OCI-LY7 (cell line): ENCODE data around the gene CEP164. TPM values are rescaled to one million over a fixed set of nuclear protein-coding genes. Genes with fewer than 3 reads are reported as not detected.

Experiments
- BruUV-seq: library from RNA; stranded (reverse); fragments of 400-500 nt; replicated peaks from 2 replicates; lab custom pipeline; 2021; lab: Mats Ljungman, UMichigan
- CTCF ChIA-PET: fragments of 300-600 bp; sonication (Branson Sonifier 250); formaldehyde crosslinking; loops from one replicate; lab custom pipeline; 2022; ENCODE audit warnings: antibody characterized with exemption; ENCODE audit not compliant: unreplicated experiment; lab: Charles Lee
- POLR2A ChIA-PET: fragments of 300-600 bp; sonication (Branson Sonifier 250); formaldehyde crosslinking; loops from one replicate; lab custom pipeline; 2022; ENCODE audit warnings: antibody characterized with exemption; lab: Charles Lee
- DNase-seq: peaks from one replicate; pipeline ENCODE4 v3.0.0-alpha.2; 2015; ENCODE audit warnings: low spot score
- H2AFZ ChIP-seq: fragments of 200-600 bp; sonication (generic), shearing (Covaris generic); 2 replicates; pipeline ENCODE4 v1.6.1; 2014; ENCODE audit warnings: mild to moderate bottlenecking, antibody characterized with exemption, low read length, moderate library complexity
- H3K27ac ChIP-seq: fragments of 200-600 bp; sonication (generic); 2 replicates; pipeline ENCODE4 v1.5.1; 2014; ENCODE audit warnings: mixed run types, low read depth, mild to moderate bottlenecking, moderate library complexity, low read length, inconsistent platforms; ENCODE audit not compliant: poor library complexity, severe bottlenecking
- H3K36me3 ChIP-seq: fragments of 200-600 bp; sonication (generic); 2 replicates; pipeline ENCODE4 v1.6.1; 2014; ENCODE audit warnings: mild to moderate bottlenecking, antibody characterized with exemption, low read length, moderate library complexity, mixed read lengths; ENCODE audit not compliant: insufficient read depth
- H3K4me1 ChIP-seq: fragments of 200-600 bp; sonication (generic); 2 replicates; pipeline ENCODE4 v1.5.1; 2014; ENCODE audit warnings: mild to moderate bottlenecking, low read length; ENCODE audit not compliant: insufficient read depth, poor library complexity, severe bottlenecking
- H3K4me2 ChIP-seq: fragments of 200-600 bp; sonication (generic); 2 replicates; pipeline ENCODE4 v1.6.1; 2014; ENCODE audit warnings: mild to moderate bottlenecking, low read length
- H3K4me3 ChIP-seq: fragments of 200-600 bp; sonication (generic); 2 replicates; pipeline ENCODE4 v1.5.1; 2014; ENCODE audit warnings: mild to moderate bottlenecking, low read depth, low read length; ENCODE audit not compliant: poor library complexity, severe bottlenecking
- H3K79me2 ChIP-seq: fragments of 200-600 bp; sonication (generic); 2 replicates; pipeline ENCODE4 v1.6.1; 2016; ENCODE audit warnings: low read depth, mild to moderate bottlenecking, low read length, moderate library complexity, mixed read lengths; ENCODE audit not compliant: insufficient read depth
- H3K9me2 ChIP-seq: fragments of 200-600 bp; sonication (generic); 2 replicates; pipeline ENCODE4 v1.6.1; 2016; ENCODE audit warnings: mild to moderate bottlenecking, low read length, mixed read lengths; ENCODE audit not compliant: insufficient read depth
- H3K9me3 ChIP-seq: fragments of 200-600 bp; sonication (generic); 2 replicates; pipeline ENCODE4 v1.6.1; 2014; ENCODE audit warnings: mild to moderate bottlenecking, mixed run types, low read length, mixed read lengths
- H4K20me1 ChIP-seq: fragments of 200-600 bp; sonication (generic); 2 replicates; pipeline ENCODE4 v1.6.1; 2014; ENCODE audit warnings: mild to moderate bottlenecking, antibody characterized with exemption, low read length, moderate library complexity, mixed read lengths; ENCODE audit not compliant: insufficient read depth
- EZH2phosphoT487 ChIP-seq: fragments of 200-600 bp; sonication (generic); IDR thresholded peaks from 2 replicates; pipeline ENCODE4 v1.6.1; 2018; ENCODE audit warnings: low read depth, borderline replicate concordance, mild to moderate bottlenecking, mixed run types, antibody characterized with exemption, low read length, moderate library complexity, mixed read lengths
- intact Hi-C: fragments of 100-400 bp; cut with micrococcal nuclease; formaldehyde crosslinking; loops from one replicate; pipeline ENCODE4 v1.10.0; 2022; ENCODE audit not compliant: unreplicated experiment
- total RNA-seq, 2 experiments: library from RNA; depleted of rRNA in 1 of 2; stranded (reverse); fragments of >200 nt in 1 of 2; shearing (Covaris generic) in 1 of 2; gene quantifications; 2 replicates each; pipeline ENCODE4 v1.2.3, GENCODE V29; 2014 to 2022
- TF ChIP-seq, protein P1 (sequence below): fragments of 200-600 bp; sonication (generic); conservative IDR thresholded peaks from 2 replicates; pipeline ENCODE4 v1.5.1; 2014; ENCODE audit warnings: mild to moderate bottlenecking, antibody characterized with exemption, low read length, moderate library complexity, mixed read lengths

CEP164 gene
- total RNA-seq, 2 experiments from 2014 or later, result 25.3 to 48.7 TPM

DNA sequence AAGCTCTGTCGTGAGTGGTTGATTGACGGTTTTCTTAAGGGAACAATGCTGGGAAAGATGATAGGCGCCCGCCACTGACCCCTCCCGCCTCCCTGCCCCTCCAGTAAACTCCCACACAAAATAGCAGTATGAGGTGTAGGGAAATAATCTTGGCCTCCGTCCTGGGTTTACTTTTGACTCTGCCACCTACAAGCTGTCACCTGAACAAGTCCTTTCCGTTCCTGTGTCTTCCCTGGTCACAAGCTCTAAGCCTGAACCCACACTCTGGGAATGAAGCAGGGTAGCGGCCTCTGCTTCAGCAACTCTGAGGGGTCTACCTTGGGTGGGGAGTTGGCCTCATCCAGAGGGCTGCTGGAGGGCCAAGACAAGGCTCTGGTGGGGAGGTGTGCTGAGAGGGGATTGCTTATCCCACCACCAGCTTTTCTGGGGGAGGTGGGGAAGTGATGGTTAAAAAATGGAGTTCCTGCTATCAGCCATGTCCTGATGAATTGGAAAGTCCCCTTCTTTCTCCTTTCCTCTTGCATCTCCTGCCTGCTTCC is 87.8 kb downstream of the CEP164 start:
- Histone ChIP-seq H3K27ac (no peak overlapping the region), H3K9me2 (no peaks in the 10 kb centered on the region), H4K20me1 (no peaks in the 10 kb centered on the region), H3K4me3 (no peak overlapping the region), H3K9me3 (no peaks in the 10 kb centered on the region), H3K36me3 (no peaks in the 10 kb centered on the region), H2AFZ (no peak overlapping the region), H3K4me2 (no peak overlapping the region), H3K4me1 (no peaks in the 10 kb centered on the region), H3K79me2 (no peaks in the 10 kb centered on the region)
- no TSS peak for BruUV-seq
- CTCF ChIA-PET, result no interaction called here
- TF ChIP-seq EZH2phosphoT487, result no peak
- TF ChIP-seq, protein P1, sequence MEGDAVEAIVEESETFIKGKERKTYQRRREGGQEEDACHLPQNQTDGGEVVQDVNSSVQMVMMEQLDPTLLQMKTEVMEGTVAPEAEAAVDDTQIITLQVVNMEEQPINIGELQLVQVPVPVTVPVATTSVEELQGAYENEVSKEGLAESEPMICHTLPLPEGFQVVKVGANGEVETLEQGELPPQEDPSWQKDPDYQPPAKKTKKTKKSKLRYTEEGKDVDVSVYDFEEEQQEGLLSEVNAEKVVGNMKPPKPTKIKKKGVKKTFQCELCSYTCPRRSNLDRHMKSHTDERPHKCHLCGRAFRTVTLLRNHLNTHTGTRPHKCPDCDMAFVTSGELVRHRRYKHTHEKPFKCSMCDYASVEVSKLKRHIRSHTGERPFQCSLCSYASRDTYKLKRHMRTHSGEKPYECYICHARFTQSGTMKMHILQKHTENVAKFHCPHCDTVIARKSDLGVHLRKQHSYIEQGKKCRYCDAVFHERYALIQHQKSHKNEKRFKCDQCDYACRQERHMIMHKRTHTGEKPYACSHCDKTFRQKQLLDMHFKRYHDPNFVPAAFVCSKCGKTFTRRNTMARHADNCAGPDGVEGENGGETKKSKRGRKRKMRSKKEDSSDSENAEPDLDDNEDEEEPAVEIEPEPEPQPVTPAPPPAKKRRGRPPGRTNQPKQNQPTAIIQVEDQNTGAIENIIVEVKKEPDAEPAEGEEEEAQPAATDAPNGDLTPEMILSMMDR, result no peak
- intact Hi-C loops, result no loop called here
- DNase-seq, result no peak
- POLR2A ChIA-PET, result no interaction called here

DNA sequence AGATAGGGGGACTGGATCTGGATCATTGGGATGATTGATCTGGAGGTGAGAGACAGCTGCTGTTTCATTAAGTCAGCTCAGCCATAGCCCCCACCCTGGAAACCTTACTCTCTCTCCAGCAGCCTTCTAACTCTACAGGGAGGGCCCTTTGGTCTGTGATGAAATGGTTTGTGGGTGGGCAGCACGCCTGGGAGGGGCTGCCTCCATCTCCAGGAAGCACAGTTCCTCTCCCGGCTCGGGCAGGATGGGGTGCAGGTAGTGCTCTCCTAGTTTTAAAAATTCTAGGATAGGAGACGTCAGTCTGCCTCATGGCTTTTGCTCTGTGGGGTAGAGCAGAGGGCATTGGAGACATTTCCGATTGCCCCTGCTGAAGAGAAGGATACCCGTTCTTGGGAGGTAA is 89.7 kb downstream of the CEP164 start:
- no peaks in the 10 kb centered on the region for H3K79me2 ChIP-seq
- no peaks in the 10 kb centered on the region for H3K9me2 ChIP-seq
- ChIA-PET POLR2A (no interaction called here), CTCF (no interaction called here)
- no peak for DNase-seq
- H3K4me1 ChIP-seq, result no peaks in the 10 kb centered on the region
- no peak overlapping the region for H2AFZ ChIP-seq
- H3K9me3 ChIP-seq, result no peaks in the 10 kb centered on the region
- BruUV-seq, result no TSS peak
- H4K20me1 ChIP-seq, result no peaks in the 10 kb centered on the region
- no peak overlapping the region for H3K27ac ChIP-seq
- no peaks in the 10 kb centered on the region for H3K36me3 ChIP-seq
- no peak overlapping the region for H3K4me3 ChIP-seq
- no peak for TF ChIP-seq EZH2phosphoT487
- TF ChIP-seq, protein P1, result no peak
- no peak overlapping the region for H3K4me2 ChIP-seq
- intact Hi-C loops, result no loop called here

DNA sequence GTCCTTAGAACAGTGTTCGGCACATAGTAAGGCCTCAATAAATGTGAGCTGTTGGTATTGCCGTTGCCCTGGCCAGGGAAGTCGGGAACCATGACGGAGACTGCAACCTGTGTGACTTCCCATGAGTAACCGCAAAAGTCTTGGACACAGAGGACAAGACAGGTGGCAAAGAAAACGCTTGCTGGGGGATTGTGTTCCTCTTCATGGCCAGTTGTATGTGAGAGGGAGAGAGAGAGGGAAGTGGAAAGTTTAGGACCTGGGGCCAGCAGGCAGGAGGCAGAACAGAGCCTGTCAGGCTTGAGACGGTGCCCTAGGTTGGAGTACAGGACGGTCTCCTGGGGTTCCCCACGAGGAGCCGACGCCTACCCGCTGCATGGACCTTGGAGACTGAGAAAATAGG is 90.2 kb downstream of the CEP164 start:
- no peak overlapping the region for H3K27ac ChIP-seq
- POLR2A ChIA-PET, result no interaction called here
- BruUV-seq, result no TSS peak
- H3K9me2 ChIP-seq, result no peaks in the 10 kb centered on the region
- no peaks in the 10 kb centered on the region for H3K9me3 ChIP-seq
- H3K79me2 ChIP-seq, result no peaks in the 10 kb centered on the region
- TF ChIP-seq EZH2phosphoT487, result no peak
- TF ChIP-seq, protein P1, result no peak
- H3K4me2 ChIP-seq, result no peak overlapping the region
- CTCF ChIA-PET, result no interaction called here
- no peak overlapping the region for H3K4me3 ChIP-seq
- no peak for DNase-seq
- H4K20me1 ChIP-seq, result no peaks in the 10 kb centered on the region
- intact Hi-C loops, result no loop called here
- no peak overlapping the region for H2AFZ ChIP-seq
- H3K36me3 ChIP-seq, result no peaks in the 10 kb centered on the region
- H3K4me1 ChIP-seq, result no peaks in the 10 kb centered on the region
